NCI-H2196 (cell line): ENCODE results near the gene GSKIP.

ENCODE experiments used
- DNase-seq: peaks from one replicate; lab custom pipeline; 2025; ENCODE audit not compliant: unreplicated experiment; lab: John Stamatoyannopoulos, UW

GSKIP gene

GRCh38 chr14:96416292-96416691 is 53.0 kb downstream of the GSKIP start:
- no peak for DNase-seq

DNA sequence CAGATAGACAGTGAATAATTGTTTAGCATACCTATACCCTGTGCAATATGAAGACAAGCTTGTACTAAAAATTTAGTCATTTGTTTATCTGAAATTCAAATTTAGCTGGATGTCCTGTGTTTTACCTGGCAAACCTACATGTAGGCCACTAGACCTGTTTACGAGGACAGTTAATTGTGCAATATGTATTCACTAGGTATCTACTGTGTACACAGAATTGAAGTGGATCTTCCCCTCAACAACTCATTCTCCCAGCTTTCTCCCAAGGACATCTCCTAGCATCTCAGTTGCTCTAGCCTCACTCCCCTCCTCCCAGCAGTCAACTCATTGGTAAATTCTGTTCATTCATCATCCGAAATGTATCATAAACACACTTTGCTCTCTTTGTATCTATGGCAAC is 53.9 kb downstream of the GSKIP start:
- DNase-seq, result no peak

DNA sequence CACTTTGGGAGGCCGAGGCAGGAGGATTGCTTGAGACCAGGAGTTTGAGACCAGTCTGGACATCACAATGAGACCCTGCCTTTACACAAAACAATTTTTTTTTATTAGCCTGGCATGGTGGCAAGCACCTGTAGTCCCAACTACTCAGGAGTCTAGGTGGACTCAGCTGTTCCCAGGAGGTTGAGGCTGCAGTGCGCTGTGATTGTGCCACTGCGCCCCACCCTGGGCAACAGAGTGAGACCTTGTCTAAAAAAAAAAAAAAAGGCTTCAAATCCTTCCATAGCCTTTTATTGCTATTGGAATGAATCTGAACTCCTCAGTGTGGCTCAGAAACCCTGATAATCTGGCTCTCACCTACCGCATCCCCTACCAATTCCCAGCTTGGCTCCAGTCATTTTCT is 54.7 kb downstream of the GSKIP start:
- no peak for DNase-seq

- no peak for DNase-seq
Observed at GRCh38 chr14:96421236-96421635, 57.9 kb downstream of the GSKIP start.

DNA sequence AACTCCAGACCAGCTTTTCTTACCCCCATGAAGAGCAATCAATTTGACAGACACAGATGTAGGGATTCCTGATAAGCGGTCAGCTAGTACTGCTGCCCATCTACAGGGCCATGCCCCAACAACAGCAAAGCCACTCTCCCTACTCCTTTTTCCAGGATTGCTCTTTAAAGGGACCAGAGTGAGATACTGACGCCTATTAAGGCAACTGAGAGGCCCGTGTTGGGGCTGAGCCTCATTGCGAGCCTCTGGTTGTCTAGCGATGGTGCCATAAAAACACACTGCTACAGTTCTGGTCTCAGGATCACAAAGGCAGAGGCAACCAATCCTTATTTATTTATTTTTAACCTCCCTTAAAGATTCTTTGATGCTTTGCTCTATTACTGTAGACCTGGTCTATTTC is 59.7 kb downstream of the GSKIP start:
- no peak for DNase-seq

DNA sequence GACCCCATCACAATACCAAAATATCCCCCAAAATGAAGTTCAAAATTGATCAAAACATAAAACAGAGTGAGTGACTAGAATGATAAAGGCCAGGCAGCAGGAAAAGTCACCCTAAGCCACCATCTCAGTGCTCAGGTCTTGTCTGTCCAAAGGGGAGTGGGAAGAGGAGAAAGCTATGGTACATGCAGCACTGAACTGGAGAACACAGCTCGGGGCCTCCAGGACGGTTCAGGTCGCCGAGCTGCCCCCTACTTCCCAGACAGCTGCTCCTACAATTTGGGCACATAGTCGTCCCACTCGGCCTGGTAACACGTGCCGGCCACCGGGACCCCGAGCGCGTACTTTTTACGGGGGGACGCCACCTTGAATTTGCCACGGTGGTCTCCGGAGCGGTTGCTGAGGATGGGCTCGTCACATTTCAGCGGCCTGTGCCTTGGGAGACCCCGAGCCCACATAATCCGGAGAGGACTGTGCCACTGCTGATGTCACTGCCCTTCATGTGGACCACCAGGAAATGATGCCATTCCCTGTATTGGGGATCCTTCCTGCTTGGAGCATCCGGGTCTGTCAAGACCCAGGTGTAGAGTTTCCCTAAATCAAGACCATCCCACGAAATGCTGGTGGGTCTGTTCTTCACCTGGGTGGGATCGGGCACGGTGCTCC is 60.3 kb downstream of the GSKIP start:
- no peak for DNase-seq

GRCh38 chr14:96424109-96424989 is 61.0 kb downstream of the GSKIP start:
- DNase-seq, result peak; percentile 63

DNA sequence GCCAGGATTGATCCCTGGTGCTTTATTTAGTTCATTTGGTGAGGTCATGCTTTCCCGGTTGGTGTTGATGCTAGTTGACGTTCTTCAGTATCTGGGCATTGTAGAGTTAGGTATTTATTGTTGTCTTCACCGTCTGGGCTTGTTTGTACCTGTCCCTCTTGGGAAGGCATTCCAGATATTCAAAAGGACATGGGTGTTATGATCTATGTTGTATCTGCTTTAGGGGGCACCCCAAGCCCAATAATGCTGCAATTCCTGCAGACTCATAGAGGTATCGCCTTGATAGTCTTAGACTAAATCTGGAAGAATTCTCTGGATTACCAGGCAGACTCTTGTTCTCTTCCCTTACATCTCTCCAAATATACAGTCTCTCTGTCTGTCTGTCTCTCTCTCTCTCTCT is 70.7 kb downstream of the GSKIP start:
- no peak for DNase-seq
